HCT116 (cell line): ENCODE data around the gene LSM7.

ENCODE experiments used
- EGR1 ChIP-seq: IDR thresholded peaks from 2 replicates; pipeline ENCODE4 v1.6.1; 2012; ENCODE audit warnings: low read depth
- EZH2 ChIP-seq: fragments of 200-600 bp; sonication (generic); IDR thresholded peaks from 2 replicates; pipeline ENCODE4 v1.6.1; 2017; ENCODE audit warnings: antibody characterized with exemption, mixed run types
- EZH2phosphoT487 ChIP-seq: fragments of 200-600 bp; IDR thresholded peaks from 2 replicates; pipeline ENCODE4 v1.6.1; 2018; ENCODE audit warnings: antibody characterized with exemption, borderline replicate concordance
- POLR2A ChIP-seq: IDR thresholded peaks from 2 replicates; pipeline ENCODE4 v1.7.0; 2011; ENCODE audit warnings: borderline replicate concordance; ENCODE audit not compliant: insufficient read depth, insufficient read length; ENCODE audit errors: extremely low read depth
- RAD21 ChIP-seq: IDR thresholded peaks from 2 replicates; pipeline ENCODE4 v1.6.1; 2012; ENCODE audit warnings: low read depth, mild to moderate bottlenecking
- TCF7L2 ChIP-seq: IDR thresholded peaks from 2 replicates; pipeline ENCODE4 v1.7.0; 2011; ENCODE audit warnings: borderline replicate concordance, inconsistent platforms; ENCODE audit not compliant: insufficient read depth, insufficient read length; ENCODE audit errors: extremely low read depth
- ZFX ChIP-seq: fragments of 450-650 bp; IDR thresholded peaks from 2 replicates; pipeline ENCODE4 v1.6.1; 2017
- TF ChIP-seq, protein P1 (sequence below), 3 experiments: fragments of 200-600 bp in 1 of 3; sonication (generic) in 1 of 3; IDR thresholded peaks in 2 of 3; conservative IDR thresholded peaks in 1 of 3; 2 replicates each; pipeline ENCODE4 v1.5.1; 2012 to 2017; ENCODE audit warnings: low read depth in 2 of 3, low read length in 2 of 3, antibody characterized with exemption in 1 of 3, borderline replicate concordance in 1 of 3, control low read depth in 1 of 3, mild to moderate bottlenecking in 1 of 3, mixed read lengths in 1 of 3, mixed run types in 1 of 3, moderate library complexity in 1 of 3; ENCODE audit not compliant: insufficient read depth in 1 of 3
- TF ChIP-seq, protein P2 (sequence below): IDR thresholded peaks from 2 replicates; pipeline ENCODE4 v1.6.1; 2012; ENCODE audit warnings: low read depth
- TF ChIP-seq, protein P3 (sequence below): IDR thresholded peaks from 2 replicates; pipeline ENCODE4 v1.6.1; 2012
- TF ChIP-seq, protein P4 (sequence below): IDR thresholded peaks from 2 replicates; pipeline ENCODE4 v1.6.1; 2011; ENCODE audit warnings: mild to moderate bottlenecking, low read length, moderate library complexity; ENCODE audit not compliant: insufficient replicate concordance; ENCODE audit errors: extremely low read depth

DNA sequence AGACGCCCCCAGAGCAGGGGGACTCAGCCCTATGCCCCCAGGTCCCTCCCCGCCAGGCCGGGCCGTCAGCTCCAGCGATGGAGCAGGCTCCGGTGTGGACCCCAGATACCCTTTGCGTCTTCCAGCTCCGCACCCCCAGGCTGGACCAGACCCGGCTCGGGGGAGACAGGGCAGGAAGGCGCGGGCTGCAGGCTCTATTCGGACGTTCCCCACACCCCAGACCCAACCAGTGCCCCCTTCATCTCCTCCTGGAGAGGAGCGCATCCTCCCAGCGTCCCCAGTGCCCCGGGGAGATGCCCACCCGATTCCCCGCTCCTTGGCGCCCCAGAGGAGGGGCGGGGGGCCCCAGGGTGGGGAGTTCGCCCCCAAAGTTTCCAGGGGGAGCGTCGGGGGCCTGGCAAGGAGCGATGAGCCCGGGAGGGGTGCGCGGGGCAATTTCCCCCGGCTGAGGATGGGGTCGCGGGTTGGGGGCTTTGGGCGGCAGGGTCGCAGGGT lies 20.8 kb downstream of the LSM7 start:
- TF ChIP-seq, protein P1, sequence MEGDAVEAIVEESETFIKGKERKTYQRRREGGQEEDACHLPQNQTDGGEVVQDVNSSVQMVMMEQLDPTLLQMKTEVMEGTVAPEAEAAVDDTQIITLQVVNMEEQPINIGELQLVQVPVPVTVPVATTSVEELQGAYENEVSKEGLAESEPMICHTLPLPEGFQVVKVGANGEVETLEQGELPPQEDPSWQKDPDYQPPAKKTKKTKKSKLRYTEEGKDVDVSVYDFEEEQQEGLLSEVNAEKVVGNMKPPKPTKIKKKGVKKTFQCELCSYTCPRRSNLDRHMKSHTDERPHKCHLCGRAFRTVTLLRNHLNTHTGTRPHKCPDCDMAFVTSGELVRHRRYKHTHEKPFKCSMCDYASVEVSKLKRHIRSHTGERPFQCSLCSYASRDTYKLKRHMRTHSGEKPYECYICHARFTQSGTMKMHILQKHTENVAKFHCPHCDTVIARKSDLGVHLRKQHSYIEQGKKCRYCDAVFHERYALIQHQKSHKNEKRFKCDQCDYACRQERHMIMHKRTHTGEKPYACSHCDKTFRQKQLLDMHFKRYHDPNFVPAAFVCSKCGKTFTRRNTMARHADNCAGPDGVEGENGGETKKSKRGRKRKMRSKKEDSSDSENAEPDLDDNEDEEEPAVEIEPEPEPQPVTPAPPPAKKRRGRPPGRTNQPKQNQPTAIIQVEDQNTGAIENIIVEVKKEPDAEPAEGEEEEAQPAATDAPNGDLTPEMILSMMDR (IDR thresholded peaks at IDR 0.05 in 2 of 3, conservative IDR thresholded peaks at IDR 0.05 in 1 of 3; ENCODE audit: borderline replicate concordance in 1 of 3, insufficient read depth in 1 of 3, low read depth in 2 of 3, low read length in 2 of 3): no peak
- TF ChIP-seq EGR1 (no peak), TCF7L2 (no peak), RAD21 (no peak), ZFX (no peak), POLR2A (no peak), EZH2phosphoT487 (no peak), EZH2 (no peak)
- TF ChIP-seq, protein P2, sequence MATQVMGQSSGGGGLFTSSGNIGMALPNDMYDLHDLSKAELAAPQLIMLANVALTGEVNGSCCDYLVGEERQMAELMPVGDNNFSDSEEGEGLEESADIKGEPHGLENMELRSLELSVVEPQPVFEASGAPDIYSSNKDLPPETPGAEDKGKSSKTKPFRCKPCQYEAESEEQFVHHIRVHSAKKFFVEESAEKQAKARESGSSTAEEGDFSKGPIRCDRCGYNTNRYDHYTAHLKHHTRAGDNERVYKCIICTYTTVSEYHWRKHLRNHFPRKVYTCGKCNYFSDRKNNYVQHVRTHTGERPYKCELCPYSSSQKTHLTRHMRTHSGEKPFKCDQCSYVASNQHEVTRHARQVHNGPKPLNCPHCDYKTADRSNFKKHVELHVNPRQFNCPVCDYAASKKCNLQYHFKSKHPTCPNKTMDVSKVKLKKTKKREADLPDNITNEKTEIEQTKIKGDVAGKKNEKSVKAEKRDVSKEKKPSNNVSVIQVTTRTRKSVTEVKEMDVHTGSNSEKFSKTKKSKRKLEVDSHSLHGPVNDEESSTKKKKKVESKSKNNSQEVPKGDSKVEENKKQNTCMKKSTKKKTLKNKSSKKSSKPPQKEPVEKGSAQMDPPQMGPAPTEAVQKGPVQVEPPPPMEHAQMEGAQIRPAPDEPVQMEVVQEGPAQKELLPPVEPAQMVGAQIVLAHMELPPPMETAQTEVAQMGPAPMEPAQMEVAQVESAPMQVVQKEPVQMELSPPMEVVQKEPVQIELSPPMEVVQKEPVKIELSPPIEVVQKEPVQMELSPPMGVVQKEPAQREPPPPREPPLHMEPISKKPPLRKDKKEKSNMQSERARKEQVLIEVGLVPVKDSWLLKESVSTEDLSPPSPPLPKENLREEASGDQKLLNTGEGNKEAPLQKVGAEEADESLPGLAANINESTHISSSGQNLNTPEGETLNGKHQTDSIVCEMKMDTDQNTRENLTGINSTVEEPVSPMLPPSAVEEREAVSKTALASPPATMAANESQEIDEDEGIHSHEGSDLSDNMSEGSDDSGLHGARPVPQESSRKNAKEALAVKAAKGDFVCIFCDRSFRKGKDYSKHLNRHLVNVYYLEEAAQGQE: no peak
- TF ChIP-seq, protein P3, sequence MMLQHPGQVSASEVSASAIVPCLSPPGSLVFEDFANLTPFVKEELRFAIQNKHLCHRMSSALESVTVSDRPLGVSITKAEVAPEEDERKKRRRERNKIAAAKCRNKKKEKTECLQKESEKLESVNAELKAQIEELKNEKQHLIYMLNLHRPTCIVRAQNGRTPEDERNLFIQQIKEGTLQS: no peak
- TF ChIP-seq, protein P4, sequence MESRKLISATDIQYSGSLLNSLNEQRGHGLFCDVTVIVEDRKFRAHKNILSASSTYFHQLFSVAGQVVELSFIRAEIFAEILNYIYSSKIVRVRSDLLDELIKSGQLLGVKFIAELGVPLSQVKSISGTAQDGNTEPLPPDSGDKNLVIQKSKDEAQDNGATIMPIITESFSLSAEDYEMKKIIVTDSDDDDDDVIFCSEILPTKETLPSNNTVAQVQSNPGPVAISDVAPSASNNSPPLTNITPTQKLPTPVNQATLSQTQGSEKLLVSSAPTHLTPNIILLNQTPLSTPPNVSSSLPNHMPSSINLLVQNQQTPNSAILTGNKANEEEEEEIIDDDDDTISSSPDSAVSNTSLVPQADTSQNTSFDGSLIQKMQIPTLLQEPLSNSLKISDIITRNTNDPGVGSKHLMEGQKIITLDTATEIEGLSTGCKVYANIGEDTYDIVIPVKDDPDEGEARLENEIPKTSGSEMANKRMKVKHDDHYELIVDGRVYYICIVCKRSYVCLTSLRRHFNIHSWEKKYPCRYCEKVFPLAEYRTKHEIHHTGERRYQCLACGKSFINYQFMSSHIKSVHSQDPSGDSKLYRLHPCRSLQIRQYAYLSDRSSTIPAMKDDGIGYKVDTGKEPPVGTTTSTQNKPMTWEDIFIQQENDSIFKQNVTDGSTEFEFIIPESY: no peak
